NAMALWA (cell line): Measurements from ENCODE around the gene DHRSX.
"Not testable (repeated sequence)": the region's sequence is repeated elsewhere in the genome, so short reads cannot be mapped to it uniquely, and the experiment has no call there.

Source experiments
- DNase-seq: peaks from one replicate; pipeline ENCODE4 v3.0.0-alpha.2; 2015; ENCODE audit warnings: low spot score

DHRSX gene

DNA sequence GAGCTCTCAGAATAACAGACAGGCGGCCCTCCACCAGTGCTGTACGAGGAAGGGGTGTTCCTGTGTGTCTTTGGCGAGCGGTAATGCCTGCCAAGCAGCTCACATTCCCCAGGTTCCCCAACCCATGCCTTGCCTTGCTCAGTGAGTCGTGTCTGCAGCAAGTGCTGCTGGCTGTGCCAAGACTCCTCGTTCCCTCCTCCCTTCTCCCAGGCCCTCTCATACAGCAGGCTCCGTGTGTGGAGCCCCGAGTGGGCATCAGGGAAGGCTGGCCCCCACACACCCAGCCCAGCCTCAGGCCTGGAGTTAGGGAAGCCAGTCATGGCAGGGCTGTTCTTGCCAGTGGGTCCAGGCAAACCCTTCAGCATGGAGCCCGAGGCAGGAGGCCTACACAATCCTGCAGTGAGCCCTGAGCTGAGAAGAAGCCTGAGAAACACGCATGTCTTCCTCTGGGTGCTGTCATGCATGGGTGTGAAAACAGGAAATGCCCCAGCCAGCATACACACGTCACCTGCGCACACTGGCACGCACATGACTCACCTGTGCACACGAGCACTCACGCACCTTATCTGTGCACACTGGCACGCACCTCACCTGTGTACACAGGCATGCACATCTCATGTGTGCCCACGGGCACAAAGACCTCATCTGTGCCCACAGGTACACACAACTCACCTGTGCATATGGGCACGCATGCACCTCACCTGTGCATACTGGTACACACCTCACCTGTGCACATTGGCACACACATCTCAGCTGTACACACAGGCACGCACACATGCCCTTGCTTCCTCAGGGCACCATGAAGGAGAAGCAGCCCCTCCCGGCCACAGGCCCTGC, 238.7 kb downstream of the DHRSX start:
- DNase-seq = no peak

DNA sequence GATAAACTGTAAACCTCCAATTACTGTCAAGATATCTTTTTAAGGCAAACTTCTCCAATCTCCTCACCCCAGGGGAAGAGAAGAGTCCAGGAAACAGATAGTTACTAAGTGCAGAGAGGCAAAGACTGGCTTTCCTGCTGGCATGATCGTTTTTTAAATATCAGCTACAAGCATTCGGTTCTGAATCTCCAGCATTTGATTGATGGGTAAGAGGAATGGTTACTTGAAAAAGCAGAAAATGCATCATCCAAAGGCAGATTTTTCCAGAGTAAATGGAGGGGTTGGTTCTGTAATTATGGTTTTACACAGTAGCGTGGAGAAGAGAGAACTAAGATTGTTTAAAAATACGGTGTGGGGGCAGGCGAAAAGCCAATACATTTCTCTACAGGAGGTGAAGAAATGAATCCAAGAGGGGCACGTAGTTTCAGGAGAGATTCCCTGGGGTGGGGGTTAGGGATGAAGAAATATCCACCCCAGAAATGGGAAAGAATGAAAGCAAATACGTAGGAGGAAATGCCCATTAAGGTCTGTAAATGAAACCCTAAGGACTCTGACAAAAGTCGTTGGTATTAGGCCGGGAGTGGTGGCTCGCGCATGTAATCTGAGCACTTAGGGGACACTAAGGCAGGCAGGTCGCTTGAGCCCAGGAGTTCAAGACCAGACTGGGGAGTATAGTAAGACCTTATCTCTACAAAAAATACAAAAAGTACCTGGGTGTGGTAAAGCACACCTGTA, 248.3 kb downstream of the DHRSX start:
- no peak for DNase-seq

DNA sequence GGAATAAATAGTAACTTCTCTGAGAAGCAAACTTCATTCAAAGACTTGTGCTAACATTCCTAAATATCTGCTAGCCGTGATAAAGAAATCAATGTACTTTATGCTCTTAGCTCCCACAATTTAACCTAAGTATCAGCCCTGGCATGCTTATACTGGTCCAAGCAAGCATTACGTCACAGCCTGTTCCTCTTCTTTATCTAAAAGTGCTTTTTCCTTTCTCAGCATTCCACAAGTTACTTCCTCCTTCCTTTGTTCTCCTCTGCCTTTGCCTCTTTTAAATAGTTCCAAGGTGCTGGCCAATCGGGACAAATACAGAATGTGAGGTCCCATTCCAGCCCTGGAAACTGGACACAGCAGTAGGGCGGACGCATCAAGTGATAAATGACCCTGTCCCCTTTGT, 249.6 kb downstream of the DHRSX start:
- DNase-seq = no peak

DNA sequence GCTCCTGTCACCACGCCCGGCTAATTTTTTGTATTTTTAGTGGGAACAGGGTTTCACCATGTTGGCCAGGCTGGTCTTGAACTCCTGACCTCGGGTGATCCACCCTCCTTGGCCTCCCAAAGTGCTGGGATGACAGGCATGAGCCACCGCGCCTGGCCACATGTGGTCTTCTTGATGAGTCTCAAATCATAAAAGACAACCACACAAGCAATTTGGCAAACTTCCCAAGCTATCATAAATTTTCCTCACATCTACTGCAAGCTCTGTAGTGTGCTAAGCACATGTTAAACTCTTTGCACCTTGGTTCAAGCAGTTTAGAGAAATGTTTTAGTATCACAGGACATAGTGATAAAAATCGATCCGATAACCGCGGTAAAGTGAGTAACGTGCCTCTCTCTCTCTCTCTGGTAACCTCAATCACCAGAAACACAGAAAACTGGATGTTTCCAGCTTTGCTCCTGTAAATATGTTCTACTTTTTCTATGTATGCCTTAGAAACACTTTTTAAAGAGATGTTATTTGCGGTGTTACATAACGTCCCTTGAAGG, 256.8 kb downstream of the DHRSX start:
- no peak for DNase-seq

DNA sequence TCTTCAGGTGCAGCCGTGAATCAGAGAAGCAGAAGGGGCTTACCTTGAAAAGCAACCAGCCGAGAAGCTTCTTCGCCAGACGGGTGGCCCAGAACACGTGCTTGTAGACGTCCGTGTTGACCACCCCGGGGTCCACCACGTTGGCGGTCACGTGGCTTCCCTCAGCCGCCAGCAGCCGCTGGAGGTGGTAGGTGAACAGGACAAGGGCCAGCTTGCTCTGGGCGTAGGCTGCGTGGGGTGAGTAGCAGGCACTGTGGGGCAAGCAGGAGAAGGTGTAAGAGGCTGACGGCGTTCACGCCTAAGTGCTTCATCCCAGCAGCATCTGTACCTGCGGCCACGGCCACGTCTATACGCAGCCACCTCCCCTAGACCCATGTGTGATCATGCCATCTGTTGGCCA, 257.8 kb downstream of the DHRSX start:
- no peak for DNase-seq

DNA sequence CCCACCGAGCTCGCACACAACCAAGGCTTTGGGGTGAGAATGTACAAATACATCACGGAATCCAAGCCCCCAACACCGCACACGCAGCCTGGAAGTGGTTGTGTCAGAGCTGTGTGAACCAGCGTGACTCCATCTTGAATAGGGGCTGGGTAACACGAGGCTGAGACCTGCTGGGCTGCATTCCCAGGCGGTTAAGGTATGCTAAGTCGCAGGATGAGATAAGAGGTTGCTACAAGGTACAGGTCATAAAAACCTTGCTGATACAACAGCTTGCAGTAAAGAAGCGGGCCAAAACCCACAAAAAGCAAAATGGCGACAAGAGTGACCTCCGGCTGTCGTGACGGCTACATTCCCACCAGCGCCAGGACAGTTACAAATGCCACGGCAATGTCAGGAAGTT, 258.4 kb downstream of the DHRSX start:
- DNase-seq = no peak

DNA sequence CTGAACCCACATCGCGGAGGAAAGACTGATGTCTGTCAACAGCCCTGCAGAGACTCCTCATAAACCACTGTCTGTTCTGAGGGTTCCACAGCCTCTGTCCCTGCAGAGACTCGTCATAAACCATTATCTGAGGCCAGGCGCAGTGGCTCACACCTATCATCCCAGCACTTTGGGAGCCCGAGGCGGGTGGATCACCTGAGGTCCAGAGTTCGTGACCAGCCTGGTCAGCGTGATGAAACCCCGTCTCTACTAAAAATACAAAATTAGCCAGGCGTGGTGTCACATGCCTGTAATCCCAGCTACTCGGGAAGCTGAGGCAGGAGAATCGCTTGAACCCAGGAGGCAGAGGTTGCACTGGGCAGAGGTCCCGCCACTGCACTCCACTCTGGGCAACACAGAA, 259.3 kb downstream of the DHRSX start:
- not testable (repeated sequence) for DNase-seq

DNA sequence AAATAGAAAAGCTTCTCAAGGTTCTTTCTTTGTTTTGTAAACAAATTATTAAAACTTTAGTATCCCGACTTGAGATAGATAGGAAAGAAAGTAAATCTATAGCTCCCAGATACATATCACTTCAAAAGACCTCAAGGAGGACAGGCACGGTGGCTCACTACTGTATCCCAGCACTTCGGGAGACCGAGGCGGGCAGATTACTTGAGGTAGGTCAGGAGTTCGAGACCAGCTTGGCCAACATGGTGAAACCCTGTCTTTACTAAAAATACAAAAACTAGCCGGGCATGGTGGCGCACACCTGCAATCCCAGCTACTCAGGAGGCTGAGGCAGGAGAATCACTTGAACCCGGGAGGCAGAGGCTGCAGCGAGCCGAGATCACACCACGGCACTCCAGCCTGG, 260.0 kb downstream of the DHRSX start:
- not testable (repeated sequence) for DNase-seq

DNA sequence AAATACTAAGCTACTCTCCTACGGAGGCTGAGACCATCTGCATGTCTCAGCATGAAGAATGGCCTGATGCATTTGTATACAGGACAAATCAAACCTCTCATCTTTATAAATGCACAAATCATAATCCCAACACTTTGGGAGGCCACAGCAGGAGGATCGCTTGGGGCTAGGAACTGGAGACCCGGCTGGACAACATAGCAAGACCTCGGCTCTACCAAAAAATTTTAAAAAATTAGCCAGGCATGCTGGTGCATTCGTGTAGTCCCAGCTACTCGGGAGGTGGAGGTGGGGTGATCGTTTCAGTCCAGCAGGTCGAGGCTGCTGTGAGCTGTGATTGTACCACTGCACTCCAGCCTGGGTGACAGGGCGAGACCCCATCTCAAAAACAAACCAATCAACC, 262.8 kb downstream of the DHRSX start:
- DNase-seq = no peak

DNA sequence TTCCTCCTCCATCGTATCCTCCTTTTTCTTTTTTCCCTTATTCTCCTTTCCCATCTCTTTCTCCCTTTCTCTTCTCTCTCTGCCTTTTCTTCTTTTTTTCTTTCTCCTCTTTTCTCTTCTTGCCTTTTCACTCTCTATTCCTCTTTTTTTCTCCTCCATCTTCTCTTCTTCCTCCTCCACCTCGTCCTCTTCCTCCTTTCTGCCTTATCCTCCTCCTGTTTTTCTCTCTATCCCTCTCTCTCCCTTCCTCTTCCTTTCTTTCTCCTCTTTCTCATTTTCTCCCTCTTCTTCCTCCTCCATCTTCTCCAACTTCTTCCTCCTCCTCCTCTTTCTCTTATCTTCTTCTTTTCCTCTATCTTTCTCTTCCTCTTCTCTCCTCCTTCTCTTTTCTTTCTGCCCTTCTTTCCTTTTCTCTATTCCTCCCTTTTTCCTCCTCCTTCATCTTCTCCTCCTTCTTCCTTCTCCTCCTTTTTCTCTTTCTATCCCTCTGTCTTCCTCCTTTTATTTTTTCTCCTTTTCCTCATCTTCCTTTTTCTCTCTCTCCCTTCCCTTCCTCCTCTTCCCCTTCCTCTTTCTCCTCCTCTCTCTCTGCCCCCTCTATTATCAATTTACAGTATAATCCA, 269.1 kb downstream of the DHRSX start:
- DNase-seq = no peak

DNA sequence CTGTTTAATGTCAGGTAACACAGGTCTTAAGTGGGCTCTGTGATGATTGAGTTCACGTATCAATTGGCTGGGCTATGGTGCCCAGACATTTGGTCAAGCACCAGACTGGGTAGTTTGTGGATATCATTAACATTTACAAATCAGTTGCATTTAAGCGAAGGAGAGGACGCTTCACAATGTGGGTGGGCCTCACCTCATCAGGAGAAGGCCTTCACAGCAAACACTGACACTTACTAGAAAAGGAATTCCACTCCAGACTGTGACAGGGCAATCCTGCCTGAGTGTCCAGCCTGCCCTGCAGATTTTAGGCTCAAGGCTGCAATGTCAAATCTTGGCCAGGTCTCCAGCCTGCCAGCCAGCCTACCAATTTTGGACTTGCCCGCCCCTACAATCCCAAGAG, 270.3 kb downstream of the DHRSX start:
- DNase-seq = no peak

DNA sequence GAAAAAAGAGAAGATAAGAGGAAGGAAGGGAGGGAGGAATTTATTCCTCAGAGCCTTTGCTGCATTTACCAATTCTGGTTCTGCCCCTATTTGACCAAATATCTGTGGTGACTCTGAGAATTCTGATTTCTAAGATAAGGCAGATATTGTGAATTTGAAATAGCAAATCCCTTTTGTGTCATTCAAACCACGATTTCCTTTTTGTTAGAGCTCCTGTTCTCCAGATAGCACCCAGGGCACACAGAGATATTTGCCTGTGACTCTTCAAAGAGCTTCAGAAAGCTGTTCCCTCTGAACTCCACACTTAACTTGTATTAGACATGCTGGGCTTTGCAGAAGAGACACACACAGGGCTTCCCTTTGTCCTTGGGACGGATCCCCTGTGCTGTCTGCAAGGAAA, 272.2 kb downstream of the DHRSX start:
- no peak for DNase-seq

DNA sequence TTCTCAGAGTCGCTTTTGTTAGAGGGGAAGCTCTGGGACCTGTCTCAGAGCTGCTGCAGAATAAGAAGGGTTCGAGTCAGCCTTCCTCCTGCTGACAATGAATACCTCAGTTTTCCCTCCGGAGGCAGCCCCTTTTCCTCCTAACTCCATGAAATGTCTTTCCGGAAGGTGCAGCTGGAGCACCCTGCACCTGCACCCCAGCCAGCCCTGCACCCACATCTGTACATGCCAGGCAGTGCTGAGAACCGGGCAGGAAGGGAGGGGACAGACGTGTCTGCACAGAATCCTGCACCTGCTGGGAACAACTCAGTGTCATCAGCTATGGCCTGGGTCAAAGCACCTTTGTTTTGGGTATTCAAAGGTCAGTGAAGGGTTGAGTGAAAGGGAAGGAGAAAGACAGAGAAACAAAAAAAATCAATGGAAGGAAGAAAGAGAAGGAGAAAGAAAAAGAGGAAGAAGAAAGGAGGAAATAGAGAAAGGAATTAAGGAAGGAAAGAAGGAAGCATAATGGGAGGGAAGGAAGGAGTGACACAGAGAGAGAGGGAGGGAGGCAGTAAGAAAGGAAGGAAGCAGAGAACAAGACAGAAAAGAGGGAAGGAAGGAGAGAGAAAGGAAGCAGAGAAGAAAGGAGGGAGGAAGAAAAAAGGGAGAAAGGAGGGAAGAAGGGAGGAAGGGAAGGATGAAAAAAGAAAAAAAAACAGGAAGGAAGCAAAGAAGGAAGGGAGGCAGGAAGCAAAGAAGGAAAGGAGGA, 273.7 kb downstream of the DHRSX start:
- no peak for DNase-seq

DNA sequence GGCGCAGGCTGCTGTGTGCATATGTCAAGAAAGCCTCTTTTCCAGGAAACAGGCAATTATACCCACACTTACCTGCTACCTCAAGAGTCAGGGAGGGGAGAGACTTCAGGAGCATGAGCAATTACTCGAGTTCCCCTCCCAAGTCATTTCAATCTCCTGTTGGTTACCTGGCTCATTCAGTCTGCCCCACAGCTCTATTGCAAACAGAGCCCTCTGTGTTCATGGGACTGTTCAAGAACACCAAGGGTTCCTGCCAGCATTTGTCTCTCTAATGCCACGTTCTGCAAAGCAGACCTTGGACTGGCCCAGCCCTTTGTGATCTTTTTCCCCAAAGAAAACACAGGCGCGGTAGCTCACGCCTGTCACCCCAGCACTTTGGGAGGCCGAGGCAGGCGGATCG, 274.6 kb downstream of the DHRSX start:
- no peak for DNase-seq

DNA sequence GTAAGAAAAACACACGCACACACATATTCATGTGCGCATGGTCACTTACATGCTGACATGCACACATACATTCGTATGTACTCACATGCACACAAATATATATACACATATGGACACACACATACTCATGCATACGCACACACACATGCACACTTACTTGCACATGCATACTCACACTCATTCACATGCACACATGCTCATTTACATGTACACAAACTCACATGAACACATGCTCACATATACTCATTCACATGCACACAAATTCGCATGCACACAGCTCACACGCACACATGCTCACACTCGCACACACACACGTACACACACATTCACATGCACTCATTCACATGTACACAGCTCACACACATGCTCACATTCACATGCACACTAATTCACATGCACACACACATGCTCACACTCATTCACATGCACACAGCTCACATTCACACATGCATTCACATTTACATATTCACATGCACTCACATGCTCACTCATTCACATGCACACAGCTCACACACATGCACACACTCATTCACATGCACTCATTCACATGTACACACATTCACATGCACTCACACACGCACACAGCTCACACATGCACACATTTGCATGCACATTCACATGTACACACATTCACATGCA, 276.1 kb downstream of the DHRSX start:
- DNase-seq = no peak

DNA sequence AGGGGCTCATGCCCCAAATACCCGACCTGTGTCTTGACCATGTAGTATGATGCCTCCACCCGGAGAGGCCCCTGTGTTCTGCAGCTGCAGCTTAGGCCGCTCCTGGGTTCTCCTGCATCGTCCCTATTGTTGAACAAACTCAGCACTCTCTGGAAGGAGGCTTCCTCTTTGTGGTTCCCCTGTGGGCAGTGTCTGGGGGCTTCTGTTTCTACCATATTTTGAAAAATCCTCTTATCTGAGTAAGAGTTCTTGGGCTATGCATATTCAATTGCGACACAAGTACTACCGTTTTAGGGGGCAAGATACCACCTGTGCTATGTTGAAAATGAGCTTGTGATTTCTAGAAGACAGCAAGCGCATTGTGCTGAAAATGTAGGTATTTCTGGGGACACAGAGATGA, 276.6 kb downstream of the DHRSX start:
- no peak for DNase-seq

DNA sequence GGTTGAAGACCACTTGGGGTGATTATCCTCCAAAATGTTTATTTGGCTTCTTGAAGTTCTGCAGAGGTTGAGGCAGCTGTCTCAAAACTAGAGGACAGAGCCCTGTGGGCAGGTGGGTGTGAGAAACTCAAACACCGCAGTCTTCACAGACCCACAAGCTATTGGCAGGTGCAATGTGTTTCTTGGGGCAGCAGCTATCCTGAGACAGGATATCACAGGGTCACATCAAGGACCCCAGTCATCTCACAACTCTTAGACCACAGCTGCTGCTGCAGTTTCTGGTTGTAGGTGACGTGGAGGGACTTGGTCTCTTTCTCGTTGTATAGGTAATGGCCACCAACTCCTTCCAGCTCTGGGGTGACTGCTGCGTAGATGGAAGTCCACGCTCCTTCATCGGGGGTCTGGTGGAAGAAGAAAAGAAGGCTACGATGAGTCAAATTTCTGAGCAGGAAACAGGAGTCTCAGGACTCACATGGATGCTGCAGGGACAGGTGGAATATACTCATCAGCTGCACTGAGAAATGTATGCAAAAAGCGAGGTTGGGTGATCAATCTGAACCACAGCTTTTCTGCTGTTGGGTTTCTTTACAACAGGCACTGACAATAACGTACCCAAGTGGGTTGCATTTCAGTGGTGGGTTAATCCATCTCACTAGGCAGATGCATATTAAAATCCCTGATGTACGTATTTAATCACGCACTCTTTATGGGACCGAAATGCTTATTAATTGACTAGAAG, 279.8 kb downstream of the DHRSX start:
- no peak for DNase-seq

DNA sequence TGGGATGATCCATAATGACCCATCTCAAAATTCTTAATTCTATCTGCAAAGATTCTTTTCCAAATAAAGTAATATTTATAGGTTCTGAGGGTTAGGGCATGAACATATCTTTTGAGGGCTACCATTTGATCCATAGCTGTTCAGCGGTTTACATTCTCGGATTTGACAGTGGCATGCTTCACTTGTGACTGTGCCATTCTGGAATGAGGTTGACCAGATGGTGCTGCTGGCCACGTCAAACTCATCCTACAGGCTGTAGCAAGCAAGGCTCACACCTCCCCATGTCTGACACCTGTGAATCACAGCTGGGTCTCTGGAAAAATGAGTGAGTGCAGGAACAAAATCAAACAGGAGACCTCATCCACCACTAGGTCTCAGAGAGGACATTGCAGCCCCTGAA, 280.5 kb downstream of the DHRSX start:
- no peak for DNase-seq

DNA sequence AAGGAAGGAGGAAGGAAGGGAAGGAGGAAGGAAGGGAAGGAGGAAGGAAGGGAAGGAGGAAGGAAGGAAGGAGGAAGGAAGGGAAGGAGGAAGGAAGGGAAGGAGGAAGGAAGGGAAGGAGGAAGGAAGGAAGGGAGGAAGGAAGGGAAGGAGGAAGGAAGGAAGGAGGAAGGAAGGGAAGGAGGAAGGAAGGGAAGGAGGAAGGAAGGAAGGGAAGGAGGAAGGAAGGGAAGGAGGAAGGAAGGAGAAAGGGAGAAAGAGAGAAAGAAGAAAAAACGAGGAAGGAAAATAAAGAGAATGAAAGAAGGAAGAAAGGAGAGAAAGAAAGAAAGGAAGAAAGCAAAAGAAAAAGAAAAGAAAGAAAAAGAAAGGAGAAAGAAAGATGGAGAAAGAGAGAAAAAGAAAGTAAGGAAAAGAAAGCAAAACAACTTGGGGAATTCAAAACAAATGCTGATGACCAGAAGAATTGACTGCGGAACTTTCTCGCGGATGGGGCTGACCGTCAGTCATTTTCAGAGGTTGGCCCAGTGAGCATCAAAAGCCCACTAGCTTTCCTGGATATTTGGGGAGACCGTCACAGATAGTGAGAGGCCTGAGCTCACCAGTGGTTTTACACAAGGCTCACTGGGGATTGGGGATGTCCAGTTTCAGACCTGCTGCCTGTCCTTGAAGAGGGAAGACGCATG, 286.5 kb downstream of the DHRSX start:
- not testable (repeated sequence) for DNase-seq

DNA sequence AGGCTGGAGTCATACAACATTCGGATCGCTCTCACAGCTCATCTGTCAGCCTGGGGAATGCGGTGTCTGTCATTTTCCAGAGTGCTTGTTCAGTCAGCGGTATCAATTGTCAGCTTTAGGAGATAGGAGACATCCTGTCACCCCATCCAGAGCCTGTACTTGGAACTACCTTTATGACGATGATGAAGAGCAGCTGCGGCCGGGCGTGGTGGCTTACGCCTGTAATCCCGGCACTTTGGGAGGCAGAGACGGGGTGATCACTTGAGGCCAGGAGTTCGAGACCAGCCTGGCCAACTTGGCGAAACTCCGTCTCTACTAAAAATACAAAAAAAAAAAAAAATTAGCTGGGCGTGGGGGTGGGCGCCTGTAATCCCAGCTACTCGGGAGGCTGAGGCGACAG, 289.1 kb downstream of the DHRSX start:
- DNase-seq = not testable (repeated sequence)
